GM21576 (cell line): Measurements from ENCODE around the gene METTL15.
"Not testable (repeated sequence)": the region's sequence is repeated elsewhere in the genome, so short reads cannot be mapped to it uniquely, and the experiment has no call there.

ENCODE experiments used
- ATAC-seq: cut with Tn5 transposase; IDR thresholded peaks from one replicate; pipeline ENCODE4 v1.9.1; 2021; ENCODE audit warnings: mild to moderate bottlenecking, moderate library complexity; ENCODE audit not compliant: unreplicated experiment

Gene METTL15

GRCh38 chr11:28107750-28108618, at the start of gene METTL15, which contains the start of gene KIF18A:
Gene METTL15 (plus strand): TSS chr11:28108388. CDS start chr11:28113335, 4,947 bp downstream.
Gene KIF18A (minus strand): TSS chr11:28108156. CDS start chr11:28097947, 10,209 bp downstream.
- ATAC-seq, result peak; percentile 91

GRCh38 chr11:28071305-28071704, 36.9 kb upstream of the METTL15 start:
- ATAC-seq, result no peak

GRCh38 chr11:28072321-28072720, 35.9 kb upstream of the METTL15 start:
- no peak for ATAC-seq

- no peak for ATAC-seq
Observed at GRCh38 chr11:28077521-28077920, 30.7 kb upstream of the METTL15 start.

DNA sequence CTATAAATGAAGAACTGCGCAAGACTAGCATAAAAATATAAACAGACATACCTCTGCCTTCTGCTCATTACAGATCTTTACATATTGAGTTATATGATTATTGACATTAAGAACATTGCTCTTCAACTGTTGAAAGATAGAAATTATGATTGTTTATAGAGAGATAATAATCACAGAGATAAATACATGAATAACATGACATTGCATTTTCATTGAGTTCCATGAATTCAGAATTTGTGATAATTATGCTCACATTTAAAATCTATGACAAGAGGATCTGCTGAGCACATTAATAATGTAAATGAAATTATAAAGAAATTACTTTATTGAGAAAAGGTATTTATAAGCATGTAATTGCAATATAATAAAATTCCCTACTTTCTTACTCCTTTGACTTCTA, 25.1 kb upstream of the METTL15 start:
- ATAC-seq, result no peak

- ATAC-seq, result no peak
Observed at GRCh38 chr11:28086569-28086968, 21.6 kb upstream of the METTL15 start.

GRCh38 chr11:28087192-28087591, 21.0 kb upstream of the METTL15 start:
- ATAC-seq, result not testable (repeated sequence)

GRCh38 chr11:28087693-28088092, 20.5 kb upstream of the METTL15 start:
- ATAC-seq, result not testable (repeated sequence)

DNA sequence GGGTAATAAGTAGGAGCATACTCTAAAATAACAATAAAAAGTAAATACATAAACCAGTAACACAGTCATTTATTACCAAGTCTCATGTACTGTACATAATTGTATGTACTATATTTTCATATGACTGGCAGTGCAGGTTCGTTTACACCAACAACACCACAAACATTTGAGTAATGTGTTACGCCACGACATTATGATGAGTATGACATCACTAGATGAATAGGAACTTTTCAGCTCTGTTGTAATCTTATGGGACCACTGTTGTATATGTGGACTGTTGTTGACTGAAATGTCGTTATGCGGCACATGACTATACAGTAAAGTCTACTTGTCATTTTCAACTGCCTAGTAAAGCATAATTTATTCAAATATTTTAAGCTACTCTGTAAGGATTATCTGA, 18.8 kb upstream of the METTL15 start:
- ATAC-seq, result no peak

DNA sequence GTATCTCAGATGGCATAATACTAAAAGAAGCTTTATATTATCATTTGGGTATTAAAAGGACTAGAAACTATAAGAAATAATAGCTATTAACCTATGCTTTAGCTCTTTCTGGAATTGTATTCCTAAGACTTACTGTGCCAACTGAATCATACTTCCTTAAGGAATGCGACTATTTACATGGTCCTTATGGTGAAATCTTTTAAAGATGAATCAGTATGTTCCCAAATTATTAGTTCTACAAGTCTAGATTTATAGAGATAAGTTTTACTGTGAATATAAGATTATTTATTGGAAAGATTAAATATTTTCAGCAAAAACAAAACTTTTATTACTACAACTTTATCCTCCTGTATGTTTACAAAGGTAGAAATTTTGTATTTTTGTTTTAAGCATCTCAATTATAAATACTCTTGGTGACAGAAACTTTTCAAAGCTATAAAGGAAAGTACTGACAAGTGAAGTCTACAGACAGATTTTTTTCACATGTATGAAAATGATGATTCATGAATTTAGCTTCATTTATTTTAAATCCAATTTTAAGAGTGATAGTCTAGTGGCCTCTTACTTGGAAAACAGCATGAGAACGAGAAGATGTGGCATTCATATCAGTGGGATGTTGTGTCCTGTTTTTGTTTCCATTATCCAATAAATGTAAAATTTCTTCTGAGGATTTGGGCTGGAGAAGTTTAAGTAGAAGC, 18.0 kb upstream of the METTL15 start:
- no peak for ATAC-seq

DNA sequence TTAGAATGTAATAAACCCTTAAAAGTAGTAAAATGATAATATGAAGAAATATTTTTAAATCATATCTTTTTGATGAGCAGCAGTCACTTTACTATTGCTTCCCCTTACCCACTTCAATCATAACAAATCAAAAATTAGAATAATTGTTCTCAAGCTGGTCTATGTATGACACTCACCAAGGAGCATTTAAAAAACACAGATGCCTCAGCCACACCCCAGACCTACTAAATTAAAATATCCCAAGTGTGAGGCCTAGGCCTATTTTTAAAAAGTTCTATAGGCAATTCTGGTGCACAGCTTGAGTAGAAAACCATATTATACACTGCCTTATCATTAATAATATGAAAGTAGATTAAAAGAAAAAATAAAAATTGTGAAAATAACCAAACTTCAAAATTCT, 15.4 kb upstream of the METTL15 start:
- ATAC-seq, result no peak

- ATAC-seq, result no peak
Observed at GRCh38 chr11:28098257-28098656, 9.9 kb upstream of the METTL15 start.

- ATAC-seq, result no peak
Observed at GRCh38 chr11:28099715-28100114, 8.5 kb upstream of the METTL15 start.

DNA sequence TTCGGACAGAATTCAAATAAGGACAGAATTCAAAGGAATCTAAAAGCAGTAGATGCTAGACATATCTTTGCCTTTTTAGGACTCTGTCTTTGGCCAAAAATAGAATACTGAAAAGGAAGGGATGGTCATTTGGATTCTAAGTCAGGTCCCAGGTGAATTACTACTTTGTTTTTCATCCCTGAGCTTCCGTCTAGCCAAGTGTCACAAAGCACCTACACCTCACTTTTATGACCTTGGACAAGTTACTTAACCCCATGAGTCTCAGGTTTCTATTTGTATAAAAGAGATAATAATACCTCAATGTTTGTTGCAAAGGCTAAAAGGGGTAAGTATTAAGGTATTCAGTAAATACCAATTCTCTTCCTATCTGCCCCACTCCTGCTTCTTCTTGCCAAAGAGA, 7.5 kb upstream of the METTL15 start:
- ATAC-seq, result no peak

GRCh38 chr11:28102300-28102699, 5.9 kb upstream of the METTL15 start:
- not testable (repeated sequence) for ATAC-seq

DNA sequence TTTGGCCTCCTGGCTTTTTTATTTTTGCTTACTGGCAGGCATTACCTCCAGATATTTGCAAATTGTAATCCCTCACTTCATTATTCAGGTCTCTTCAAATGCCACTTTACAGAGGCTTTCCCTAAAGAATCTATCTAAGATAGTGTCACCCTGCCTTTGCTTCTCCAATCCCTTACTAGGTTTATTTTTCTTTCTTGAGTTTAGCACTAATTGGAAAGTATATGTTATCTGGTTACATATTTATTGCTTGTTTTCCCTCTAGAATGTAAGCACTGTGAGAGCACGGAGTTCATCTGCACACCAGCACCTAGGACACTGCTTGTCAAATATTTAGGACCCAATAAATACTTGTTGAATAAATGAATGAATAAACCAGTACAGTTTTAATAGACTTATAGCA, 3.8 kb upstream of the METTL15 start:
- ATAC-seq, result no peak

- ATAC-seq, result no peak
Observed at GRCh38 chr11:28104984-28105383, 3.2 kb upstream of the METTL15 start.

GRCh38 chr11:28105869-28106268, 2.3 kb upstream of the METTL15 start:
- ATAC-seq, result no peak

GRCh38 chr11:28106353-28107043, 1.7 kb upstream of the METTL15 start:
- no peak for ATAC-seq

DNA sequence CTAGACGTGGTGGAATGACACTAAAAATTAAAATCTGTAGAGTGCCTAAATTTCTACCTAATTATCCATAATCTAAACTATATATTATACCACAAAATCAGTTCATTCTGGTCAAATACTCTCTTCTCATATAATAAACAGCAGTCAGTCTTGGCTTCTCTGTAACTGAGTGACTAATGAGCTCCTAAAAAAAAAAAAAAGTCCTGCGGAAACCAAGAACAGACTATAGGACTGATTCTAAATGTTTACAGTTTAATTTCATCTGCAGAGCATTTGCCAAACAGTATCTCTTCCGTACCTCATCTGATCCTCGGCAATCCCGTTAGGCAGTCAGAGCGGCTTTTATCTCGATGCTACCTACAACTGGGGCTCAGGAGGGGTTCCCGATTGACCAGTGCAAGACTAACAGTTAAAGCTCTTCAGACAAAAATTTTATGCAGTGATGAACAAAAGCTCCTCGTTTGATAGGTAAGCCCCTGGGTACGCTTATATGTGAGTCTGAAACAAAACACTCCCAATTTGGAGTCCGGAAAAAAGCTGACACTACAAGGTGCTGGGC, 918 bp upstream of the METTL15 start:
- ATAC-seq, result no peak

GRCh38 chr11:28108958-28109357, 770 bp downstream of the METTL15 start:
- ATAC-seq, result no peak
